ENCODE results near the gene DNAJC12.
A peak's percentile ranks its signal among the peaks of the same experiment; 100 is the strongest.
"Not testable (repeated sequence)": the region's sequence is repeated elsewhere in the genome, so short reads cannot be mapped to it uniquely, and the experiment has no call there.

DNAJC12 gene

GRCh38 chr10:67837541-67838314 is at the start of gene DNAJC12:
DNAJC12 (minus strand) TSS chr10:67838188; CDS start chr10:67838011, 177 bp downstream.
- DNase-seq (ENCODE audit: low read depth), result no peak

GRCh38 chr10:67884842-67885670 is 47.1 kb upstream of the DNAJC12 start:
- DNase-seq (ENCODE audit: low read depth), result peak; percentile 15

DNA sequence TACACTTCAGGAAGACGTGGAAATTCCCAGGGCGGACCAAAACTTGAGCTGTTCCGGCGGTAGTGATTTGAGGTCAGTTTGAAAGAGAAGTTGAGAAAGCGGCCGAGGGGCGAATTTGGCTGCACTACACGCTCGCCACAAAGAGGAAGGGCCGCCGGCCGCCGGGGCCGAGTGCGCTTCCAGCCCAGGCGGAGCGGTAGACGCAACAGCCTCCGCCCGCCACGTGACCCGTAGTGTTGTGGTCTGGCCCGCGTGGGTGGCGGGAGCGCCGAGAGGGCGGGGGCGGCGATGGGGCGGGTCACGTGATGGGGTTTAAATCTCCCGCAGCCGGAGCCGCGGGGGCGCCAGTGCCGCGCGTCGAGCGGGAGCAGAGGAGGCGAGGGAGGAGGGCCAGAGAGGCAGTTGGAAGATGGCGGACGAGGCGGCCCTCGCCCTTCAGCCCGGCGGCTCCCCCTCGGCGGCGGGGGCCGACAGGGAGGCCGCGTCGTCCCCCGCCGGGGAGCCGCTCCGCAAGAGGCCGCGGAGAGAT is 46.4 kb upstream of the DNAJC12 start, which contains the start of gene SIRT1:
Gene SIRT1 (plus strand): TSS at position 344 of the 529 bp plus-strand sequence. CDS start 66 bp downstream, at position 410.
- DNase-seq (ENCODE audit: low read depth), result peak; percentile 61

GRCh38 chr10:67883710-67884312 is 45.8 kb upstream of the DNAJC12 start:
- DNase-seq (ENCODE audit: low read depth), result no peak

DNA sequence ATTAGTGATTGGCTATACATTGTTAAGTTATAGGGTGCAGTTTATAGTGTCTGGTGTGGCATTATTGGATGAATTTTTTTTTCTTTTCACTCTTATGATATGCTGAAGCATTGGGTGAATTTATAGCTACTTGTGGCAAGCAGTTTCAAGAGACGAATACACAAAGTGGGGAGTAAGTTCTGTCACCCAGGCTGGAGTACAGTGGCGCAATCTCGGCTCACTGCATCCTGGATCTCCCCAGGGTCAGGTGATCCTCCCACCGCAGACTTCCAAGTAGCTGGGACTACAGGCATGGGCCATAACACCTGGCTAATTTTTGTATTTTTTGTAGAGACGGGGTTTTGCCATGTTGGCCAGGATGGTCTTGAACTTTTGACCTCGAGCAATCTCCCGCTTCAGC is 40.1 kb upstream of the DNAJC12 start:
- DNase-seq (ENCODE audit: low read depth), result no peak

DNA sequence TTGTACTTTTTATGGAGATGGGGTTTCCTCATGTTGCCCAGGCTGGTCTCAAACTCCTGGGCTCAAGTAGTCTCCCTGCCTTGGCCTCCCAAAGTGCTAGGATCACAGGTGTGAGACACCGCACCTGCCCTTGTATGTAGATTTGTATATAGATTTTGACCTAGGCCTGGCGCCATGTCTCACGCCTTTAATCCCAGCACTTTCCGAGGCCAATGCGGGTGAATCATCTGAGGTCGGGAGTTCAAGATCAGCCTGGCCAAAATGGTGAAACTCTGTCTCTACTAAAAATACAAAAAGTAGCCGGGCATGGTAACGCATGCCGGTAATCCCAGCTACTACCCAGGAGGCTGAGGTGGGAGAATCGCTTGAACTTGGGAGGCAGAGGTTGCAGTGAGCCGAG is 39.4 kb upstream of the DNAJC12 start:
- DNase-seq (ENCODE audit: low read depth), result not testable (repeated sequence)

GRCh38 chr10:67875340-67876238 is 37.6 kb upstream of the DNAJC12 start:
- no peak for DNase-seq (ENCODE audit: low read depth)

DNA sequence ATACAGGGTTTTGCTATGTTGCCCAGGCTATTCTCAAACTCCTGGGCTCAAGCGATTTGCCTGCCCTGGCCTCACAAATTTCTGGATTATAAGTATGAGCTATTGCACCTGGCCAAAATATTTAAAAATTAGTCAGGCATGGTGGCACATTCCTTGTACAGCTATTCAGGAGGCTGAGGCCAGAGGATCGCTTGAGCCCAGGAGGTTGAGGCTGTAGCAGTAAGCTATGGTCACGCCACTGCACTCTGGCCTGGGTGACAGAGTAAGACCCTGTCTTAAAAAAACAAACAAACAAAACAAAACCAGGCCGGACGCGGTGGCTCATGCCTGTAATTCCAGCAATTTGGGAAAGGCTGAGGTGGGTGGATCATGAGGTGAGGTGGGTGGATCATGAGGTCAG is 32.0 kb upstream of the DNAJC12 start:
- DNase-seq (ENCODE audit: low read depth), result no peak

GRCh38 chr10:67868132-67868531 is 30.1 kb upstream of the DNAJC12 start:
- no peak for DNase-seq (ENCODE audit: low read depth)

GRCh38 chr10:67864607-67865371 is 26.8 kb upstream of the DNAJC12 start:
- DNase-seq (ENCODE audit: low read depth), result no peak

DNA sequence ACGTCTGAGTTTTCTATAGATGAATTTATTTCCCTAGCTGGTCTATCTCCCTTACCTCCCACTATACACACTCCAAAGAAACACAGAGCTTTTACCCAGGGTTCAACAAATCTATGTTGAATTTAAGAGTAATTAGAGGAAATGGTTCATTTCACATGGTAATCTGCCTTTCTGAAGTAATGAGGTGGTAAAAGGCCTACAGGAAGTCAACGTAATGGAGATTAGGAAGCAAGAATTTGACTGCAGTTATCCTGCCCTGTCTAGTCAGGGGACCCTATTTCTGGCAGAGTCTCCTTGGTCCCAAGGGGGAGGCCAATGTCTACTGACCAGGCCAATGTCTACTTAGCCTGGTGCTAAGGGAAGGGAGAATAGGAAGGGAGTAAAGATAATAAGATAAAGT is 25.1 kb upstream of the DNAJC12 start:
- no peak for DNase-seq (ENCODE audit: low read depth)

DNA sequence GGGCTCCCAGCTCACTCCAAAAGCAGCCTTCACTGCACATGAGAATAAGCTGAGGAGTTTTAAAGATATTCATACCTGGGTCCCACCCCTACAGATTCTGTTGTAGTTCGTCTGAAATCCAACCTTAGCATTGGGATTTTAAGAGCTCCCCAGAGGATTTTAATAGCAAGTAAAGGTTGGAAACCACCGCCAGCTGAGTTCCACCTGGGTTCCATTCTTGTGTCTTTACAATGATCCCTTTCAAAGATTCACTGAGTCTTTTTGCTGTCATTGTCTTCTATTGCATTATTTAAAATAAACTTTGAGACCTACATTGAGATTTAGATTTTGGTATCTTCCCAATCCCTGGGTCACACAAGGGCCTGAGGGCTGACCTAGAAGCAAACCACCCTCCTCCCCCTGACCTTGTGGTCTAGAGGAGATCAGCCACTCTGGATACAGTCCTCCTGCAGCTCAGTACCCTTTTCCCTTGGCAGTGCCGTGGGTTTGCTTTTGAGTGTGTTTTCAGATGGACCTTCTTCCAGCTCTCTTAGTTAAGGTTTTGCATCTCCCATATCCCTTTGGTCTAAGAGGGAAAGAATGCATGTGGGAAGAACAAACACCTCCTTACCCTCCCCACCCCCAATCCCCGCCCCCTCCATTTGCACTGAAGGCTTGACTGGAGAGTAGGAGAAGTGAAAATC is 23.9 kb upstream of the DNAJC12 start:
- DNase-seq (ENCODE audit: low read depth), result no peak

GRCh38 chr10:67858971-67859370 is 21.0 kb upstream of the DNAJC12 start:
- no peak for DNase-seq (ENCODE audit: low read depth)

GRCh38 chr10:67853512-67853911 is 15.5 kb upstream of the DNAJC12 start:
- no peak for DNase-seq (ENCODE audit: low read depth)

DNA sequence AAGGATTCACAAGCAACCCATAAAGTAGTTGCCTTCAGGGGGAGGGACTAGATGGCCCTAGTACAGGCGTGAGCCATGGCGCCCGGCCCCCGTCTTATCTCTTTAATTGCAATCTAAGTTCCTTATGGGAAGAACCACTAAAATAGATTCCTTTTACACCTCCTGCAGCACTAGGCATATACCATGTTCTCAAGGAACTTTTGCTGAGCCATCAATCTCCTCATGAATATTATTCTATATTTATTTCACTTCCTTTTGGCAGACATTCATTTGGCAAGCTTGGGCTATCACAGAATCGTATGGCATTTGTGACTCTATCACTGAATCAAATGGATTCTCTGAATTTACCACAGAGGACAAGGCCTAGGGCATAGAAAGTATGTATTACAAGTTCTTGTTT is 14.8 kb upstream of the DNAJC12 start:
- no peak for DNase-seq (ENCODE audit: low read depth)

- DNase-seq (ENCODE audit: low read depth), result no peak
Measured at GRCh38 chr10:67851186-67851585, 13.2 kb upstream of the DNAJC12 start.

DNA sequence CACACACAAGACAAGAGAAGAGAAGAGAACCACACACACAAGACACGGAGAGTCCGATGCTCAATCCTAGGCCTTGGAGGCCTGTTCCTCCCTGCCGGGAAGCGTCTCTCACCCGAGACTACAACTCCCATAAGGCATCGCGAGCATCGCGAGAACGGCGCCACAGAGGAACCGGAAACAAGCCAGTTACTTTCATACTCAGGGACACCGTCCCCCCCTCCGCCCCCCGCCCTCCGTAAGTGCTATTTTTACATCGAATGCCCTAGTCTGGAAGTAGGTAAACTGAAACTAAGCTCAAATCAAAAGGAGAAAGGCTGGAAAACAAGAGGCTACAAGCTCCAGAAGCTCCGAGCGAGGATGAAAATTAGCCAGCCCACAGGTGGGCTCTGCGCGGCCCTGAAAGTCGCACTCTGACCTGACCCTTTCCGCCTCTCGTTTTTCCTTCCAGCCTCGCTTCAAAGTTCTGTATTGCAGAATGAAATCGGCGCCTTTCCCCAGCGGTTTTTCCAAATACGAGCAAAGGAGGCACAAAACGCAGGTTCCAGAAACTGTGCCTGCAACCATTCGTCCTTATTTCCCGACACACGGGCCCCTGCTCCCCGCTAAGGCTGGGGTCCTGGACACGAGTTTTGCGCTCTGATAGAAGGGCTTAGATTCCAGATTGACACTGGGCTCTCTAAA is 11.5 kb upstream of the DNAJC12 start:
- peak; percentile 51 for DNase-seq (ENCODE audit: low read depth)

- no peak for DNase-seq (ENCODE audit: low read depth)
Measured at GRCh38 chr10:67843284-67843683, 5.3 kb upstream of the DNAJC12 start.

DNA sequence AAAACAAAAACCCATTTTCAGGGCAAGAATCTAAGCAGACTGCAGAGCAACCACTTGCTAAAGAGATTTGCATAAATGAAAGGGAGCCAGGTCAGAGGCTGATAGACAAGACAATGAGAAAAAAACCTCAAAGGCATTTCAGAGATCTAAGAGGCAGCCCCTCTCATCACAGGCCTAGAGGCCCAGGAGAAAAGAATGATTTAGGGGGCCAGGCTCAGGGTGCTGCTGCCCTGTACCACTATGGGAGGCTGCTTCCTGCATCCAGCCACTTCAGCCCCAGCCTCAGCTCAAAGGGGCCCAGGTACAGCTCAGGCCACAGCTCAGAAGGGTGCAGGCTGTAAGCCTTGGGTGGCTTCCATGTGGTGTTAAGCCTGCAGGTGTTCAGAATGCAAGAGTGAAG is 3.7 kb upstream of the DNAJC12 start:
- DNase-seq (ENCODE audit: low read depth), result no peak

All from HS-27A (cell line).